ENCODE data around the gene NEB. TPM values are rescaled to one million over a fixed set of nuclear protein-coding genes. Genes with fewer than 3 reads are reported as not detected.

The NEB gene
- total RNA-seq, 1 donor from 2014 or later = 0.64 TPM

- DNase-seq (ENCODE audit: low spot score) = no peak
Measured at GRCh38 chr2:151484100-151484499, 250.2 kb downstream of the NEB start.

- no peak for DNase-seq (ENCODE audit: low spot score)
Measured at GRCh38 chr2:151483546-151483945, 250.7 kb downstream of the NEB start.

GRCh38 chr2:151482171-151482725 is 252.0 kb downstream of the NEB start:
- no peak for DNase-seq (ENCODE audit: low spot score)

GRCh38 chr2:151481744-151482143 is 252.5 kb downstream of the NEB start:
- no peak for DNase-seq (ENCODE audit: low spot score)

GRCh38 chr2:151478011-151478410 is 256.3 kb downstream of the NEB start:
- no peak for DNase-seq (ENCODE audit: low spot score)

GRCh38 chr2:151476287-151476686 is 258.0 kb downstream of the NEB start:
- DNase-seq (ENCODE audit: low spot score) = no peak

- DNase-seq (ENCODE audit: low spot score) = no peak
Measured at GRCh38 chr2:151475071-151475470, 259.2 kb downstream of the NEB start.

- DNase-seq (ENCODE audit: low spot score) = no peak
Measured at GRCh38 chr2:151472966-151473365, 261.3 kb downstream of the NEB start.

GRCh38 chr2:151470556-151470955 is 263.7 kb downstream of the NEB start:
- no peak for DNase-seq (ENCODE audit: low spot score)

- DNase-seq (ENCODE audit: low spot score) = no peak
Measured at GRCh38 chr2:151465771-151466170, 268.5 kb downstream of the NEB start.

- DNase-seq (ENCODE audit: low spot score) = no peak
Measured at GRCh38 chr2:151459358-151459757, 274.9 kb downstream of the NEB start.

- DNase-seq (ENCODE audit: low spot score) = no peak
Measured at GRCh38 chr2:151439127-151439526, 295.1 kb downstream of the NEB start.

- no peak for DNase-seq (ENCODE audit: low spot score)
Measured at GRCh38 chr2:151438506-151438905, 295.8 kb downstream of the NEB start.

GRCh38 chr2:151437630-151438029 is 296.6 kb downstream of the NEB start:
- no peak for DNase-seq (ENCODE audit: low spot score)

Other genes starting within 250 kb of the NEB start
- gene ARL5A, start 93.9 kb upstream of the NEB start, total RNA-seq = 50.6 TPM